Measurements from ENCODE around the gene MEIS1. TPM values are rescaled to one million over a fixed set of nuclear protein-coding genes. Genes with fewer than 3 reads are reported as not detected.

MEIS1 gene
- total RNA-seq, 1 donor from 2014 or later: 46.7 TPM

GRCh38 chr2:66494708-66495107 lies 59.8 kb downstream of the MEIS1 start:
- H3K4me3 ChIP-seq: no peak overlapping the region
- TF ChIP-seq CTCF (IDR thresholded peaks at IDR 0.05): no peak
- H3K9me3 ChIP-seq: no peaks in the 10 kb centered on the region
- peak in 1 of 2 donors; percentile 81 for DNase-seq (ENCODE audit: low spot score in 2 of 2)
- H3K4me1 ChIP-seq: peaks cover 11 to 38% of the 10 kb centered on the region in 2 donors
- H3K27ac ChIP-seq: peak overlapping the region in 1 of 2 donors; percentile 68
- H3K36me3 ChIP-seq: no peaks in the 10 kb centered on the region
- intact Hi-C loops (cut with DNase I): loop anchor here (2.0 to 5.0 kb wide), 3 partner anchors 47 to 900 kb away; no protein-coding TSS in a partner anchor
- no peaks in the 10 kb centered on the region for H3K27me3 ChIP-seq

- DNase-seq (ENCODE audit: low spot score in 2 of 2): peak; percentile 21 to 89
- peaks cover 11 to 34% of the 10 kb centered on the region in 2 donors for H3K4me1 ChIP-seq
- intact Hi-C loops (cut with DNase I): loop anchor here (2.0 to 5.0 kb wide), 5 partner anchors 49 to 899 kb away; partner anchors contain the start of gene MEIS1
Observed at GRCh38 chr2:66495788-66496640, 61.1 kb downstream of the MEIS1 start.

GRCh38 chr2:66496670-66497420 lies 61.9 kb downstream of the MEIS1 start:
- Histone ChIP-seq H3K9me3 (no peaks in the 10 kb centered on the region), H3K36me3 (no peaks in the 10 kb centered on the region), H3K27me3 (no peaks in the 10 kb centered on the region), H3K4me1 (peaks cover 11 to 34% of the 10 kb centered on the region in 2 donors), H3K4me3 (peak overlapping the region; percentile 18 to 23), H3K27ac (peak overlapping the region; percentile 68 to 70)
- intact Hi-C loops (cut with DNase I): loop anchor here (2.0 to 5.0 kb wide), 4 partner anchors 50 to 75 kb away; partner anchors contain the start of gene MEIS1
- no peak for TF ChIP-seq CTCF (IDR thresholded peaks at IDR 0.05)
- no peak for DNase-seq (ENCODE audit: low spot score in 2 of 2)

More at GRCh38 chr2:66495788-66496640, 61.1 kb downstream of the MEIS1 start:
- peak; percentile 26 to 40 (median 27) for TF ChIP-seq CTCF (IDR thresholded peaks at IDR 0.05)
- Histone ChIP-seq H3K27me3 (no peaks in the 10 kb centered on the region), H3K9me3 (no peaks in the 10 kb centered on the region), H3K4me3 (peak overlapping the region; percentile 18 to 23), H3K27ac (peak overlapping the region; percentile 68 to 70), H3K36me3 (no peaks in the 10 kb centered on the region)

- Histone ChIP-seq H3K27me3 (no peaks in the 10 kb centered on the region), H3K36me3 (no peaks in the 10 kb centered on the region), H3K9me3 (no peaks in the 10 kb centered on the region), H3K27ac (peak overlapping the region in 1 of 2 donors; percentile 70), H3K4me1 (peaks cover 11 to 34% of the 10 kb centered on the region in 2 donors), H3K4me3 (no peak overlapping the region)
- TF ChIP-seq CTCF (IDR thresholded peaks at IDR 0.05): no peak
- DNase-seq (ENCODE audit: low spot score in 2 of 2): no peak
- intact Hi-C loops (cut with DNase I): loop anchor here (2.0 to 5.0 kb wide), 4 partner anchors 50 to 75 kb away; partner anchors contain the start of gene MEIS1
Observed at GRCh38 chr2:66497431-66498288, 62.7 kb downstream of the MEIS1 start.
